ENCODE results near the gene DUSP10.

- no peak for TF ChIP-seq TEAD1 (CRISPR knock-in tag; IDR thresholded peaks at IDR 0.05)
- TF ChIP-seq JUN (CRISPR knock-in tag; IDR thresholded peaks at IDR 0.05): no peak
- TF ChIP-seq JAZF1 (CRISPR knock-in tag; IDR thresholded peaks at IDR 0.05): no peak
- TF ChIP-seq ZNF232 (CRISPR knock-in tag; IDR thresholded peaks at IDR 0.05): no peak
- no peak for TF ChIP-seq E2F5 (CRISPR knock-in tag; IDR thresholded peaks at IDR 0.05)
- no peak for TF ChIP-seq NR3C1 (CRISPR knock-in tag; conservative IDR thresholded peaks at IDR 0.05; ENCODE audit: low read depth)
- no peak for TF ChIP-seq NR2C2 (CRISPR knock-in tag; IDR thresholded peaks at IDR 0.05)
- no peak for TF ChIP-seq CTCF (IDR thresholded peaks at IDR 0.05)
- TF ChIP-seq USF2 (CRISPR knock-in tag; IDR thresholded peaks at IDR 0.05): no peak
Observed at GRCh38 chr1:221759436-221759835, 17.5 kb upstream of the DUSP10 start.
